ENCODE data around the gene PTPRZ1. TPM values are rescaled to one million over a fixed set of nuclear protein-coding genes. Genes with fewer than 3 reads are reported as not detected.

The PTPRZ1 gene
- total RNA-seq, 1 donor from 2014 or later = 11.4 TPM

DNA sequence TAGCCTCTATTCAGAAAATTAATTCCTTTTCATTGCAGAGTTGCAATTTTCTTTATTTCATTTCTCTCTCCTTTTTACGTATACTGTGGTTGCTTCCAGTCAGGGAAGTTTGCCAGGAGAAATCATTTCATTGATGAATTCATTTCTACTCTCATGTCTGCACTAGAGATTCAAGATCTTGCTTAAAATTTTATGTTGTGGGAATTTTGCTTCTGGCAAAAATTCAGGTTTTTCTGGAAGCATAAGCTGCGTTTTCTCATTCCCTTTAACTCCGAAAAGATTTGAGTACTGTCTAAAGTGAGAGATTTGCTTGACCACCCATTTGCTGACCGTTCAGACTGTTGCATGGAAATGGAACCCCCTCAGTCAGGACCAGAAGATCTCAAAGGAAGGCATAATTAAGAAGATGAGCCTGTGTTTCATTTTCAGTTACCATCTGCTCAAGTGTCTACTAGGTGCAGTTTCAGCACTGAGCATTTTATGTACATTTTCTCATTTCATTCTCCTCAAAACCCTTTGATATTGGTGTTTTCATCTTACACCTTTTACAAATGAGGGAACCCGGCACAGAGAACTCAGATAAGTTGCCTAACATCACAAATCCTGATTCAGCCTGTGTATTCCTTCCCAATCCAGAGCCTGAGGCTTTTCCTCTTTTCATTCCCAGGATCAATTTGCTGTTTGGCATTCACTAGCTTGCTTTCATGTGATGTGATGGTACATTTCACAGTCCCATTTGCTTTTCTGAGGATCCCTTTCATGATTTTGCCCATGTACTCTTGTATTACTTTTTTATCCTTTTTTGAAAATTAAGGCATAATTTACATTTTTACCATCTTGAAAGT, 3.9 kb downstream of the PTPRZ1 start:
- H3K4me1 Mint-ChIP-seq (ENCODE audit: low read depth, unreplicated experiment) = peaks cover 15% of the 10 kb centered on the region
- peak overlapping the region; percentile 2 for H3K27ac Mint-ChIP-seq (ENCODE audit: unreplicated experiment)

DNA sequence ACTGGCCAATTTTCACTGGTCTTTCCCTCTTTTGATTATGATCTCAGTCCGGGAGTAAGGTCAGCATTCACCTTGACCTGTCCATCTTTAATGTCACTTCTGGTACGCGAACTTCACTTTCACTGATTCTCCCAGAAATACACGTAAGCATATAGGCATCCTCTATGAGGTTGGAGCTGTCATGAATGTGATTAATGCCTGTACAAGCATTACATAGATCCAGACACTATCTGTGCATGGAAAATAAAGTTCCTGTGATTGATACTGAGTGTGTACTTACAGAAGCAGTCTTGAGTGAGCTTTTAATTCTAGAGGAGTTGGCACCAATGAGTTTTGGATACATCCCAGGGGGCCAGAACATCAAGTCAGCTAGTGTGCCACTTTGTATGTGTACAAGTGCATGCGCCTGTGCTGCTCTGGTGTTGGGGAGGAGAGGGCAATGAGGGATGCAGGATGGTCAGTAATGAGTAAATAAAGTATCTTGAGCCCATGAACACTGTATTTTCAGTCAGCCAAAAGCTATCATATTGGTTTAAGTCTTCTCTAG, 6.0 kb downstream of the PTPRZ1 start:
- H3K27ac Mint-ChIP-seq (ENCODE audit: unreplicated experiment) = no peak overlapping the region
- no peak overlapping the region for H3K4me3 Mint-ChIP-seq (ENCODE audit: unreplicated experiment)
- H3K36me3 Mint-ChIP-seq (ENCODE audit: unreplicated experiment) = no peaks in the 10 kb centered on the region
- H3K9me3 Mint-ChIP-seq (ENCODE audit: unreplicated experiment) = no peaks in the 10 kb centered on the region
- no peaks in the 10 kb centered on the region for H3K27me3 Mint-ChIP-seq (ENCODE audit: unreplicated experiment)
- TF ChIP-seq CTCF (IDR thresholded peaks at IDR 0.05; ENCODE audit: partially characterized antibody, unreplicated experiment) = no peak
- H3K4me1 Mint-ChIP-seq (ENCODE audit: low read depth, unreplicated experiment) = peaks cover 8% of the 10 kb centered on the region
- no peak for DNase-seq

More for the DNA sequence above, 3.9 kb downstream of the PTPRZ1 start:
- H3K4me3 Mint-ChIP-seq (ENCODE audit: unreplicated experiment) = no peak overlapping the region
- H3K27me3 Mint-ChIP-seq (ENCODE audit: unreplicated experiment) = peaks cover 7% of the 10 kb centered on the region
- H3K36me3 Mint-ChIP-seq (ENCODE audit: unreplicated experiment) = no peaks in the 10 kb centered on the region
- H3K9me3 Mint-ChIP-seq (ENCODE audit: unreplicated experiment) = no peaks in the 10 kb centered on the region
- no peak for DNase-seq
- no peak for TF ChIP-seq CTCF (IDR thresholded peaks at IDR 0.05; ENCODE audit: partially characterized antibody, unreplicated experiment)

DNA sequence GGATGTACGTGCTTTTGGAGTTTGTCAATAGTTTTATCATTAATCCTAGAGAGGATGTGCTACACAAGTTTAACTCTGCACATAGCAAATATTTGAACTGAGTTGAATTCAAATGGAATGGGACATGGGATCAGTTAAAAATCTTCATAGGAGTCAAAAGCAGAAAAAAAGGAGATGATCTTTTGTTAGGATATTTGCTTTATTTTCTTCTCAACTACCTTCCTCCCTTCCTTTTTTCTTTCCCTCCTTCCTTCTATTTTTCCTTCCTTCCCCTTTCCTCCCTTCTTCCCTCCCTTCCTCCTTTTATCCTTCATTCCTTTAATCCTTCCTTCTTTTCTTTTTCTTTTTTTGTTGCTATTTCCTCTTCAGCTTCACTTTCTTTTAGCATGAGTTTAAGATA, 6.6 kb downstream of the PTPRZ1 start:
- no peak overlapping the region for H3K4me3 Mint-ChIP-seq (ENCODE audit: unreplicated experiment)
- DNase-seq = no peak
- no peak for TF ChIP-seq CTCF (IDR thresholded peaks at IDR 0.05; ENCODE audit: partially characterized antibody, unreplicated experiment)
- peaks cover 6% of the 10 kb centered on the region for H3K4me1 Mint-ChIP-seq (ENCODE audit: low read depth, unreplicated experiment)
- H3K27ac Mint-ChIP-seq (ENCODE audit: unreplicated experiment) = no peak overlapping the region
- no peaks in the 10 kb centered on the region for H3K36me3 Mint-ChIP-seq (ENCODE audit: unreplicated experiment)
- H3K9me3 Mint-ChIP-seq (ENCODE audit: unreplicated experiment) = no peaks in the 10 kb centered on the region
- H3K27me3 Mint-ChIP-seq (ENCODE audit: unreplicated experiment) = no peaks in the 10 kb centered on the region

- no peak overlapping the region for H3K27ac Mint-ChIP-seq (ENCODE audit: unreplicated experiment)
- H3K36me3 Mint-ChIP-seq (ENCODE audit: unreplicated experiment) = no peaks in the 10 kb centered on the region
Measured at GRCh38 chr7:121882731-121883130, 9.8 kb downstream of the PTPRZ1 start.

More at GRCh38 chr7:121882731-121883130, 9.8 kb downstream of the PTPRZ1 start:
- Mint-ChIP-seq H3K9me3 (ENCODE audit: unreplicated experiment) (no peaks in the 10 kb centered on the region), H3K4me1 (ENCODE audit: low read depth, unreplicated experiment) (no peaks in the 10 kb centered on the region), H3K4me3 (ENCODE audit: unreplicated experiment) (no peak overlapping the region), H3K27me3 (ENCODE audit: unreplicated experiment) (no peaks in the 10 kb centered on the region)
- TF ChIP-seq CTCF (IDR thresholded peaks at IDR 0.05; ENCODE audit: partially characterized antibody, unreplicated experiment) = no peak
- no peak for DNase-seq

Data from glutamatergic neuron (in vitro differentiated cells).